Right ventricle myocardium inferior (tissue), 1 donor: ENCODE data around the gene PRKCE. TPM values are rescaled to one million over a fixed set of nuclear protein-coding genes. Genes with fewer than 3 reads are reported as not detected.

Experiments
- ATAC-seq: fragments of 200-7000 bp; cut with Tn5 transposase; one replicate; pipeline ENCODE4 v1.9.1; 2020; ENCODE audit warnings: mild to moderate bottlenecking, moderate library complexity
- DNase-seq: peaks from one replicate; pipeline ENCODE4 v3.0.0; 2021; ENCODE audit errors: missing footprints
- intact Hi-C: fragments of 100-400 bp; cut with DNase I; formaldehyde crosslinking; loops from one replicate; pipeline ENCODE4 v1.11.0; 2022
- total RNA-seq: library from RNA; stranded (reverse); fragmentation: NEBNext Ultra II Directional; extraction: Animal tissue kit (Norgen Biotek cat#: 25700); gene quantifications from one replicate; pipeline ENCODE4 v1.2.1, GENCODE V29; 2021
- donor health status: DM: no; HTN: yes; CAD: no; lungs with severe emphysema.

Gene PRKCE
- total RNA-seq, 1 donor from 2014 or later, result 17.8 TPM

DNA sequence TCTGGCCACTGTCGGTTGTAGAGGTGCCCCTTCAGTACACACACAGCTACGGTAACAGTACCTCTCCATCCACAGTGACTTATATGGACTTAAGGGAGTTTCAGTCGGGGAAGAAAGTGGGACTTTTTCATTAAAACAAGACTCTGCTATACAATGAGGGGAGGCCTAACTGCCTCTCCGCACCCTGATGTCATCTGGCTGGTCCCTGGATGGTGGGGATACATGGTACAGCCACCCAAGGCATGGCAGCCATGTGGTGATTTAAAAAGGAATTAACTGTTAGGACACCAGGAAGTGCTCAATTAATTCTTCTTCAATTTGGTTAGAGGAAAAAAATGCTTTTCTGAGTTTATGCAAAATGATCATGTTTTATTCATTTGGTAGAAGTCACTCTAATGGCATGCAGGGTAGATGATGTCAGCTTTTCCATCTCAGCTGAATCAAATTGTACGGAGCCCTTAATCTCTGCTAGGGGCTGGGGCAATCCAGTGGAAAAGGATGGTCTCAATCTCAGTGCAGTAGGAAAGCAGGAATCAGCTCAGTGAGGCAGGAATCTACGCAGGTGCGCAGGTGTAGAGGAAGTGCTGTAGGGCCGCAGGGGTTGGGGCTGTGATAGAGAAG, 243.9 kb downstream of the PRKCE start:
- intact Hi-C loops, result no loop called here
- ATAC-seq, result no peak

DNA sequence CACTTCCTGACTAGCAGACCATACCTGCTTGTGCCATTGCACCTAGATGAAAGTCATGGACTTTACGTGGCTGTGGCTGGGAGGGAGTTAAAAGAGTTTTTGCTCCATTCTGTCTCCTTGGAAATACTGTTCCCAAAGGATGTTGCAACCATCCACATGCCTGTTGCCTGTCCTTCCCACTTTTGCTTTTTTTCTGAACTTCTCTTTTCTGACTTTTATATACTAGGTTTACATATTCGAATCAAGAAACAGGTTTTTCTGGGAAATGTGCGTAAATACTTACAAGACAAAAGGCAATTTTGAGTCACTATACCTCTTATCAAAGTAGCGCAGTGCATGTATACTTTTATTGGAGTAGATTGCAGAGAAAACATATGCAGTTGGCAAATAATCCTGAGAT, 244.8 kb downstream of the PRKCE start:
- ATAC-seq (no peak), DNase-seq (no peak)
- intact Hi-C loops, result no loop called here

More for the DNA sequence above, 243.9 kb downstream of the PRKCE start:
- DNase-seq, result no peak

DNA sequence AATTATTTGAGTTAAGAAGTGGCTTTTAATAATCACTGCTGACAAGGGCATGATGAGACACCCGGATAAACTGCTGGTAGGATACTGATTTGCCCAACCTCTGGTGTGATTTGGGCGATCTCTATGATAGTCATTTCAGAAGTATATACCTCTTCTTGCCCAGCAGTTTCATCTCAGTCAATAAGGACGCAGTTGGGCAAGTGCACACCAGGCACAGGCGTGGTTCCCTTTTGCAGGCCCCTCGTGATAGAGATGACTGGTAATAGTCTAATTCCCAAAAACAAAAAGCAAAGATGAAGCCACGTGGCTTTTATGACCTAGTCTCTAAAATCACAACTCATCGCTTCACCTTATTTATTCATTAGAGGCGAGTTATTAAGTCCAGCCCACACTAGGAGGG, 246.4 kb downstream of the PRKCE start:
- DNase-seq (no peak), ATAC-seq (no peak)
- intact Hi-C loops, result no loop called here

DNA sequence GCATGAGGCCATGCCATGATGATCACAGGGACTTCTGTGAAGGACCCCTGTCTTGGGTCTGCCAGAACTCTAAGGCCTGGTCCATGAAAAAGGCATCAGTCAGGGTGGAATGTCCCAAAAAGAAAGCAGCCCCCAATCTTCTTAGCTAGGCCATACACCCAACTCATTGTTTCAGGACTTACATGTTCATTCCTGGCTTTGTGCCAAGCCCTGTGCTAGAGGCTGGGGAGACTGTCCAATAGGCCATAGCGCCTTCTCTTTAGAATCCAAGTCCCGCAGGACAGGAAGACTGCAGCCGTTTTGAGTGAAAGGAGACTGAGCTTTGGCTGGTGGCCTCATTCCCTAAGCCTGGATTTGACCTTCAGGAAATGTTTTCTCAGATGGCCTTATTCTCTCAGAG, 247.3 kb downstream of the PRKCE start:
- ATAC-seq, result peak; percentile 48
- no peak for DNase-seq
- intact Hi-C loops, result no loop called here

DNA sequence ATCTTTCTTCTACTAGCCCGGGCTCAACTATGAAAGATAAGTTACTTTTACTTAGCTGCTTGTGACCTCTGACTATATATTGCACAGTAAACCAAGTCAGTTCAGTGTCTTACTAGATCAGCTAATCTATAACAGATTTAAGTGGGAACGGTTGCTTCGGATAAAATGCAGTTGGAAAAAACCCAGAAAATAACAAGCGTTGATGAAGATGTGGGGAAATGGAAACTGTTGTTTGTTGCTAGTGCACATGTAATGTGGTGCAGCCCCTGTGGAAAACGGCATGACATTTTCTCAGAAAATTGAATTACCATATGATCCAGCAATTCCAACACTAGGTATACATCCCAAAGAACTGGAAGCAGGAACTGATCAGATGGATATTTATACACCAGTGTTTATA, 248.5 kb downstream of the PRKCE start:
- DNase-seq (no peak), ATAC-seq (no peak)
- intact Hi-C loops, result no loop called here

DNA sequence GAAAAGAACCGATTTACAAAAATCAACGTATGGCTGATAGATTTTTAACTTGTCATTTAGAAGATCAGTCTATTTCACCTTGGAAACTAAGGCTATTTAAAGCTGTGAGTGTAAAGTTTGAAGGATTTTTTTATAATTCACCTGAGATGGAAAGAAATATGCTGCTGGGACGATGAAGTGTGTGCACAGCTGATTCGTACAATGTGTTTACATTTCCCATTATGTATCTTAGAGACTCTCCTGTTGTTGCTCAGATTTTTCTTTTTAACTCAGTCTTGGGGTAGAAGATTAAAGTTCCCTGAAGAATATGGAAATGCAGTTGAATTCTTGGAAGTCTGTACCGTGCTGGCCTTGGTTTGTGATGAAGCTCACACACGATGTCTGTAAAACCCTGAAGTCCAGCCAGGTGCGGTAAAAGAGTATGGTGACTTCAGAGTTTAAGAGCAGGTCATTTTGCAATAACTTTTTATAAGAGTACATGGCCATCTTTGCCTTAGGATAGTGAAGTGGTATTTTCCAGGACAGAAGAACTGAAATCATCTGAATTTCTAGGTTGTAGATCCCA, 250.1 kb downstream of the PRKCE start:
- no peak for DNase-seq
- ATAC-seq, result no peak
- intact Hi-C loops, result no loop called here

DNA sequence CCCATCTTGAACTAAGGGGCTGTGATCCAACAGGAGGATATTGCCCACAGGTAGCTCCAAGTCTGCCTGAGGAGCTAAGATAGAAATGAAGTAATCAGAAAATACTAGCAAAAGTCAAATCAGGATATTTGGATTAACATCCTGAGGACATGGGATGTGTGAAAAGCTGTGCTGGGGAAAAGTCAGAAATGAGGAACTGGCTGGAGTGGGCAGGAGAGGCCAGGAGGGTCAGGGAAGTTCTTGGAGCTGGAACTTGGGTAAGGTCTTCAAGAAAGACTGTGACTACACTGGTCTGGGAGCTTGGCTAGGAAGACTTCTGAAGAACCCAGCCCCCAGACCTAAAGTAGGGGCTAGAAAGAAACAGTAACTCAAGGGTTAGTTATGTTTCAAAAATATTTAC, 250.9 kb downstream of the PRKCE start:
- DNase-seq, result no peak
- ATAC-seq, result no peak

DNA sequence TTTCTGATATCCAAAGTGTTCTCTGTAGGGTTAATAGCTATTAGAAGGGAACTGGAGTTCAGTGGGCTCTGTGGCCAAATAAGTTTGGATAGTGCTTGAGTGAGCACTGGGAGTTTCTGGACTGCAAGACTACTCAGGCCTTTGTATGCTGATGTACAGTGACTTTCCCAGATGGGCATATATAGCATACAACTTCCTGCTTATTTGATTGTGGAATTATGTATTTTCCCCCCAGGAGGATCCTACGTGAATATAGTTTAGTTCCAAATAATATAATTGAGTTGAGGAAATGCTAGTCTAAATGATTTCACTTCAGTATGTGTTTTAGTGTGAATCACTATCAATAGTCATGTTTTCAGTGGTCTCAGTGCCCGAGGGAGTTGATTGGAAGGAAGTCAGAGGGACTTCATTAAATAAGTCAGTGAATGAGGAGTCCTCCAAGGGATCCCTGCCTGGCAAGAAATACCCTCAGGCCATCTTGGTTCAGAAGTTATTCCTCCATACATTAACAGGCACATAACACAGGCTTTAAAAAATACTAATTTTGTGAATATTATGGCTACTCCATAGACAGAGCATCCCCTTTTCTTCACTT, 251.4 kb downstream of the PRKCE start:
- intact Hi-C loops, result no loop called here
- DNase-seq (no peak), ATAC-seq (no peak)

More for the DNA sequence above, 250.9 kb downstream of the PRKCE start:
- intact Hi-C loops, result no loop called here

DNA sequence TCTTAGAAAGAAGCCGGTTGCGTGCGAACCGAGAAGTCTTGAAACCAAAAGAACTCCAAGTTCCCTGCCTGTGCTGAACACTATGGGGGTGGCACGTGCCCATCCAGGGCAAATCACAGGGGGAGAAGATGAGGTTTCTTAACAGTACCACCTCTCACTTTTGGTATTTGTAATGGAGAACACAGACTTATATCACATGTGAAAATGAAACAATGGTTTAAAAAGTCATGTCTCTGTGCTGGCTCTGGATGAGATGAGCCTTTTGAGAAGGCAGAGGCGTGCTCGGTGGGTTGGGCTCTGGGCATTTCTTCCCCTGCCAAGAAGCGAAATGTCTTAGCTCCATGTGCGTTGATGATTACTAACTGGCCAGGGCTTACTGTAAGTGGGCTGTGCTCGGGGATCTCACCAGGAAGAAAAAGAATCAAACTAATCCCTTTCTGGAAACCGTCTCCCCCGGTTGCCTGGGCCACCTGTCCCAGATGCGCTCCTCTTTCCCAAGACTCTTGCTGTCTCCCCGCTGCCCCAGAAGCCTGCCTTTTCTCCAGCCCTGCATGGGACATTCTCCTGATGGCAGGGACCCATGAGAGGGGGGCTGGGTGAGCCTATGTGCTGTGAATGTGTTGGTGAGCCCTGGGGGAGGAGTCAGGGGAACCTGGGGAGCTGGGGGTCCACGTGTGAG, 252.9 kb downstream of the PRKCE start:
- intact Hi-C loops, result no loop called here
- no peak for DNase-seq
- ATAC-seq, result no peak

DNA sequence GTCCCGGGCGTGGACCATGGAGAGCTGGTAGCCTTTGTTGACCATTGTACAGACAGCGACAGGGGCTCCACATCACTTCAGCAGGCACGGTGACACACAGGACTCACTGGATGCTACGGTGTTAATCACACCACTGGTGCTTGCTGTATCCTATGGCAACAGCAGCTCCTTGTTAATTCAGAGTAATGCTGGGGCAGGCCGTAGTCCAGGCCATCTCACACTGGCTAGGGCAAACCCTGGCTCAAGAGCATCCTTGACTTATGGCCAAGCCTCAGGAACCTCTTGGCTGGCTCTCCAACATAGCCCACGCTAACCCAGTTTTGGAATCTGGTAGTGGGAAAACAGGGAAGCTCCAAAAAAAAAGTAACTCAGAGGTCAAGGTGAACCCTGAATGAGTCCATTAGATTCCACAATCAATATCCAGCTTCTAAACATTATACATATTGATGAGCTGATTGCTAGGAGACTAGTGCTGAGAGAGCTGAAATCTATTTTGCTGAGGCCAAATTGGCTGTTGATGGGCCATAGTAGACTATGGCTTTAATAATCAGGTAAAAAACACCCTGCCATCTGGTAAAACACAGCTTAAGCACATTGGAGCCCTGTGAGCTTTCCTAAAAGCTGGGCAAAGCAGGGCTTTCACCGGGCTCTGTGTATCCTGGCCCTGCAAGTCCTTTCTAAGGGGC, 253.6 kb downstream of the PRKCE start:
- intact Hi-C loops, result no loop called here
- DNase-seq, result no peak
- ATAC-seq, result no peak

DNA sequence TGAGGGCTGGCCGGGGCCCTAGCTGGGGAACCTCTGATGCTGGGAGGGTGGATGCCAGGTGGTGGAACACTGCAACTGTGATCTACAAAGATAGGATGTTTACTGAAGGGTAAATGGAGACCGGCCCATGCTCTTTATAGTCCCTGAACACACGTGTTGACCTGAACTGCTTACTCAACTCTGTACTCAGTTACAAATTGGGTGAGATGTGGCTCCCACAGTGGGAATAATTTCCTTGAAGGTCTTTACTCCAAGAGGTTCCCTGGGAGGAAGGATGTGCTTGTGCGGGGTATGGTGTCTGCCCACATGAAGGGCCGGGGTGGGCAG, 254.1 kb downstream of the PRKCE start:
- intact Hi-C loops, result no loop called here
- ATAC-seq (no peak), DNase-seq (no peak)

DNA sequence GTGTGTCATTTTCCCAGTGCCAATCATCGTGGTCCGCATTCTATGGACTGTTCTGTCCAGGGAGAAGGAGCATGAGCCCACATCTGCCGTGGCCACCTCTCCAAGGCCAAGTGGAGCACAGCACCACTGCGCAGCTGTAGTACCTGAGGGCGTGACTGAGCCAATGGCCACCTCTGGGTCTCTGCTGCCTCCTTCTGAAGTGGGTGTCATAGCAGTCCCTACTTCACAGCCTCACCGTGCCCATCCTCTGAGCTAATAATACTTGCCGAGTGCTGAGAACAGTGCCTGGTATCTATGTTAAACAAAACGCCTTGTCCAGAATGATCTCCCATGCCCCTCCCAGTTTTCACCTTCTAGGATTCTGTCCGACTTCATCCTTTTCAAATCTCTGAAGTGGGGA, 256.1 kb downstream of the PRKCE start:
- intact Hi-C loops, result no loop called here
- DNase-seq, result no peak
- ATAC-seq, result no peak

DNA sequence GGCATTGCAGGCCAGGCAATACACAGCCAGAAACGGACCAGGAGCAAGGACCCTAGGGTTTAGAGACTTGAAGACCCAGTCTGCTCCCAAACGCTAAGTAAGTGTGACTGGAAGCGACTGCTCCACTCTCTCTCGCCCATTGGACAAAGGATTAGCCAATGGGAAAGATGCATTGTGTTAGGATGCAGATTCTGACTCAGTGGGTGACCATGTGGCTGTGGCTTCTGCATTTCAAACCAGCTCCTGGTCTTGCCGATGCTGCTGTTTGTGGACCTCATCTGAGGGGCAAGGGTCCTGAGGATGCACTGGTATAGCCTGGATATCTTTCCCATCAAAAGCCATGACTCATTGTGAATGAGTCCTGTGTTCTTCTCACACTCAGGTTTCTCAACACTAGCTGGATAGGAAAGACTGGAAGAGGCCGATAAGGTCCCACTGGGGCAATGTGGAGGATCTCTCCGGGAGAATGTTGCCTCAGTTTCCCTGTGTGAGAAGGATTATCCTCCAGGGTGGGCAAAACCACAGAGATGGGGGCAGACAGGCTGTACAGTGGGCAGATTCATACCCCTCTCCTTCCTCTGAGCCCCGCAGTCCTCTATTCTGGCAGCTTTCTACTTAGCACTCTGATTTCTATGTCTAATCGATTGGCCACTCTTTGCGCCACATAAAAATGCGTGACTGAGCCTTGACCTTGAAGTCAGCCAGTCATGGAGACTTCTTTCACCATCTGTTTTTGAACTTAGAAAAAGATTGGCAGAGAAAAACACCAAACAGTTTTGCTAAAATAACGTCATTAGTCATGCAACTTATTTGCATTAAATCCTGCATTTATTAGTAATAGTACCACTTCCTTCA, 257.1 kb downstream of the PRKCE start:
- intact Hi-C loops, result no loop called here
- ATAC-seq, result no peak
- no peak for DNase-seq

DNA sequence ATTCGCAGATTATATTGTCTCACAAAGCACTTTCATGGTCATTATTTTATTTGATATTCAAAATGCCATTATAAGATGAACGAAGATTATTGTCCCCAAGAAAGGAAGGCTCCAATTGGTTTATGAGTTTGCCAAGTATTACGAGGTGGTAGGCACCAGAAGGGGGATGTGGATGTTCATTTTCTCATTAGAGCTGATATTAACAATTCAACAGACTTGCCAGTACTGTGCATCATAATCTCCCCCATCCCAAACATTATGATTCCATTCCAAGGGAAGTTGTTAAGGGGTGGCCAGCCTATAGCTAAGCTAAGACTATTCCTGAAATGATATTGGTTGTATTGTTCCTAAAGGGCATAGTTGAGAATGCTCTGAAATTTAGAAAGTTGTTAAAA, 257.7 kb downstream of the PRKCE start:
- ATAC-seq, result no peak
- intact Hi-C loops, result no loop called here

DNA sequence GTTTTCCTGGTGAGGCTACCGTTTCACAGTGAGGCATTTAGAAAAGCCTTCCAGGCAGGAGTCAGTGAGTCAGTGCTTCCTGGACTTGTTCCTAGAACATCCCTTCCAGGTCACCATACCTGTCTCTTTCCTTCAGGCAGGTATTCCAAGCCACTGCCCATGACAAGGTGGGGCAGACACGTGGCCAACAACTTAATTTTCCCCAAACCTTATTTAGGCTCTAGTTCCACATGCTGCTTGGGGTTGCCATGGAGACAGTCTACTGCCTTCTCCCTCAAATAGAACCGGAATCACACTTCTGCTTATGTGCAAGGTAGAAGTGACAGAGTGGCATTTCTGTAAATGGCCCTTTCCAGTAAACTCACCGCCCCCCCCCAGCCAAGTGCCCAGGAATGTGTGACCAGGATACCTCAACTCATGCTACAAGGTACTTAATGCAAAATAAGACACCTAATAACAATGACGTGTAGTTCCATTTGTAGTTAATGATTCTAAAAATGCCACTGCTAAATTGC, 258.3 kb downstream of the PRKCE start:
- intact Hi-C loops, result no loop called here
- no peak for ATAC-seq
- no peak for DNase-seq

More for the DNA sequence above, 257.7 kb downstream of the PRKCE start:
- DNase-seq, result no peak

DNA sequence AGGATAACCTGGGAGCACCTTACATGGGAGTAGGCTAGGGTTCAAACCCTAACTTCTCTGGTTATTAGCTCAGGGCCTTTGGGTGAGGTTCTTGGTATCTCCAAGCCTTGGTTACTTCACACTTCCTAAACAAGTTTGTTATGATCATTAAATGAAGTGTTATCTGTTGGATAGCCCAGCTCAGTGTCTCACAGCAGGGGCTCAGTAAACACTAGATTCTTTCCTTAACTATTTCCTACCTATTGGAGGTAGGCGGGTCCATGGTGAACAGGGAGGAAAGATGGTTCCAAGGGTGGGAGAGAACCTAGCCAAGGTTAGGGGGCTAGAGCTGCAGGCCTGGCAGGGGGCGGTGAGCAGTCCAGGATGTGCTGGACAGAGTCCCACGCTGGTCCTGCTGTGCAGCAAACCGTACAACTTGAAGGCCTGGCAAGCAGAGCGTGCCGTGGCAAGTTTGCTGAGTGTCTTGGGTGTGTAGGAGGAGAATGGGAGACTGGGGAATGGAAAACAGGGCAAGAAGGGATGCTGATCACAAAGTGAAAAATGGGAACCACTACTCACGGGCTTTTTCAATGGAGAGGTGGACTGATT, 259.1 kb downstream of the PRKCE start:
- DNase-seq (no peak), ATAC-seq (no peak)
- intact Hi-C loops, result no loop called here

DNA sequence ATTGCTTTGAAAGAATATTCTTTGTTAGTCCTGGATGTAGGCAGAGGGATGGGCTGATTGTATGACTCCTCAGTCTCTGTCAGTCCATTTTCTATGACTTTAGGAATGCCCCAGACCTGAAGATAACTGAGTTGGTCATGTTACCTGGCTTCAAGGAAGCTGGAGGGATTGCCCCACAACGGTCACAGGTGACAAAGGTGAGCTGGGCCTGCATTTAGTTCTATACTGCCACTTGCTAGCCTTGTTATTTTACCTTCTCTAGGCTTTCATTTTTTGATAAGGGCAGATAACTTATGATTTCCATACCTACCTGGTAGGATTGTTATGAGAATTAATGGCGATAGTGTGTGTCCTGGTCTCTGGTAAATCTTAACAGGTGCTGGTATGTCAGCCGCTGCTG, 260.1 kb downstream of the PRKCE start:
- intact Hi-C loops, result no loop called here
- no peak for DNase-seq
- no peak for ATAC-seq

DNA sequence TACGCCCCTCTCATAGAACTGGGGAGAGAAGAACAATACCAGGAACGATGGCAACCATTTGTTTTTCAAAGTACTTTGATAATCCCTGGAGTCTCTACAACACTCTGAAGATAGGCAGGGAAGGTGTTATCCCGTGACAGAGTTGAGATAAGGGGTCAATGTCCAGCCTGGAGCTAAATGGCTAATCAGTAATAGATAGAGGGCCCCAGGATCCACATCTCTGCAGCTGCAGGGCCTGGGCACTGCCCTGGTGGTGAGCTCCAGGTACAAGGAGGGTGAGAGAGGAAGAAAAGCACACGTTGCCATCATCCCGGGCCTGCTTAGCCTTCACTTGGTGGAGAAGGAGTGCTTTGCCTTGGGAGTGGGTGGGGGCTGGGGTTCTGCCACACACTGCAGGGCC, 260.6 kb downstream of the PRKCE start:
- no peak for ATAC-seq
- intact Hi-C loops, result no loop called here
- no peak for DNase-seq
